GM21529 (cell line): ENCODE data around the gene DCP2.

Experiments used
- ATAC-seq: cut with Tn5 transposase; IDR thresholded peaks from one replicate; pipeline ENCODE4 v1.9.1; 2021; ENCODE audit not compliant: unreplicated experiment

The DCP2 gene

DNA sequence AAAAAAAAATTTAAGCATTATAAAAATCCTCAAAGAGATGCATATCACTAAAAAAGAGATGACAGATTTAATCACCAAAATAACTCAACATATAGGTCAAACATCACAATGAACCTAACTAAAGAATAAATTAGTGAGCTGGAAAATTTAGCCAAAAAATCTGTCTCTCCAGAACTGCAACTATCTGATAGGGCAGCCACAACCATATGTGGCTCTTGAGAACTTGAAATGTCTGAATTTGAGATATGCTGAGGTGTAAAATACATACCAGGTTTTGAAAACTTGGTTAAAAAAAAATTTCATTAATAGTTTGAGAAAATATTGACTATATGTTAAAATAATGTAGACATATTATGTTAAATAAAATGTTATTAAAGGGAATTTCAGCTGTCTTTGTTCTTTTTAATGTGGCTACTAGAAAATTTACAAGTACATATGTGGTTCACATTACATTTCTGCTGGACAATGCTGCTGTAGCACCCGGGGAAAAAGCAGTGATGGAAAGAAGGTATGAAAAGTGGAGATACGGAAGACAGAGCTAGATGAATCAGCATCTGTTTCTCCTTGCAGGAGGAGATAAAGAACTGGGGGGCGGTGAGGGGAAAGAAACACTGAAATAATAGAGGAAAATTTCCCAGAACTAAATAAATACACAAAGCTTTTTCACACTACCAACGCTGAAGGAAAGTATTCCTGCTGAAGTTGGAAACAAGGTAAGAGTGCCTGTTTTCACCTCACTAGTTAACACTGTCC, 66.1 kb downstream of the DCP2 start:
- ATAC-seq: no peak

DNA sequence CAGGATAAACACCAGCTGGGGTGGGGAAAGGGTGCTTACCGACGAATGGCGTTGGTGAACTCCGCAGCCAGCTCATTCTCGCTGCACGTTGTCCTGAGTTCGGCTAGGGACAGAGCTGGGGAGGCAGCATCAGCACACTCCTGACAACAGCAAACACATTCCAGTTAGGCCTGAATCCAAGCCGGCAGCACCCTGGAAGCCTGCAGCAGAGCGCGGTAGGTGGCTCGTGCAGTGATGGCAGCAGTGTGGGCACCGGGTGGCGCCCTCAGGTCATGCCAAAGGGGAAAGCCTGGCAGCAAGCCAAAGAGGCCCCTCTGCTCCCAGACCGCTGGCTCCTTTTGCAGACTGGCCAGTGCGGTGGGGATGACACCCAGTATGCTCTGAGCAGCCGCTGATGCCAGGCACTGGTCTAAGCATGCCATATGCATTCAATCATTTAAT, 66.9 kb downstream of the DCP2 start:
- no peak for ATAC-seq

DNA sequence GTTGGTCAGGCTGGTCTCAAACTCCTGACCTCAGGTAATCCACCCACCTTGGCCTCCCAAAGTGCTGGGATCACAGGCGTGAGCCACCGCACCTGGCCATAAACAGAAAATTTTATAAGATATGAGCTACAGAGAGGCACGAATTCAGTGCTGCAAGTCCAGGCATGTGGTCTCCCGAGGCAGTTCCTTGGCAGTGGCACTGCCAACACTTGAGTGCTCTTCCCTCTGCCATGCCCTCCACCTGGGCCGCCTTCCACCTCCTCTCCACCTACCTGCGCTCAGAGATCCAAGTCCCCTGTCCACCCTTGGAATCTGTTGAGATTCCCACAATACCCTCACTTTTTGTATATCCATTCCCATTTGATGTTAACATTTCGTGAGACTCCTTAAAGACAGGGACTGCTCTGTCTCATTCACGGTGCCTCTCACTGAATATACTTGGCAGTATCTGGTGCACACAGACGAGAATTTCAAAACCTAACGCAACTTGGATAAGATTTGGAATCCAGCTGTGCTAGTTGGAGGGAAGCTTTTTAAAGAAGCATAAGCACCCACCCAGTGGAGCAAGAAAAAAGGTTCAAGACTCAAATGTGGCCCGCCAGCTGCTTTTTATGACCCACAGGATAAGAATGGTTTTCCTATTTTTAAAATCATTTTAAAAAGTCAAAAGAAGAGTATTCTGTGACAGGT, 68.3 kb downstream of the DCP2 start:
- ATAC-seq: no peak

DNA sequence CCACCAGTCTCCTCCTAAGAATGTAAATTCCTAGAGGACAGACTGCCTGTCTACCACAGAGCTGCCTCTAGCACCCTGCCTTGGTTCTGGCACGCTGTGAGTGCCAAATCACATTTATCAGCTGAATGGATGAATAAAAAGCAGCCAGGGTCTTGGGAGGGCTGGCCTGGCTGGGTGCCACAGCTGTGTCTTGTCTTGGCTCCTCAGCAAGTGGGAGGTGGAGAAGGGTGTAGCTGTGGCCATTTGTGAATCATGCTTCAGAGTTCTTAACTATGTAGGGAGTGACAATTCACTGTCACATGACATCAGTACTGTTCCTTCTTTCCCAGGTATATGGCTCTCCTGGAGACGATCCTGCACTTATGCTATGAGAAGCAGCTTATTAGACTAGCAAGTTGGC, 70.6 kb downstream of the DCP2 start:
- ATAC-seq: no peak

DNA sequence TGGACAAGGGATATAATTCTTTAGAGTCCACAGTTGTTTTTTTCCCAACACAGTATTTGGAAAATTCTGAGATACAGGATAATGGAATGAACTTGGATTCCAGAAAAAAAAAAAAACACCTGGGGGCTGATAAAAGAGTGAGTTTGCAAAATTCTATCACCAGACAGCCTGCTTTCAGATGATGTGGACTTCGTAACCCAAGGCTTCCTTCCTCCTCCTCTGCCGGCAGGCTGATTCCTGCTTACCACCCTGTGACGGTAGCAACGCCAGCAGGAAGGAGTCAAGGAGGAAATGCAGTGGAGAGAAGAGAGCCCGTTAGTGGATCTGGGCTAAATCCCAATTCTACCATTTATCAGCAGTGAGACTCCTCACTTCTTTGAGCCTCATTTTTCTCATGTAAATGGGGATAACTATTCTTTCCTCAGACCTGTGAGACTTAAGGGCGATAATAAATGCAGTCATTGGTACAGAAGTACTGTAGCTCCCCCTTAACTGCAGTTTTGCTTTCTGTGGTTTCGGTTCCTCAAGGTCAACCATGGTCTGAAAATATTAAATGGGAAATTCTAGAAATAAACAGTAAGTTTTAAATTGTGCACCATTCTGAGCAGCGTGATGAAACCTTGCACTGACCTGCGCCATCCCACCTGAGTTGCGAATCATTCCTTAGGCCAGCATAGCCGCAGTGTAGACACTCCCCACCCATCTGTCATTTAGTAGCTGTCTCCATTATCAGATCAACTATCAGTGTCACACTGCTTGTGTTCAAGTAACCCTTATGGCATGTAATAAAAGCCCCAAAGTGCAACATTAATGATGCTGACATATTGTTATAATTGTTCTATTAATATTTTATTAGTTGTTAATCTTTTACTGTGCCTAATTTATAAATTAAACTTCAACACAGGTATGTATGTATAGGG, 71.4 kb downstream of the DCP2 start:
- peak; percentile 92 for ATAC-seq

DNA sequence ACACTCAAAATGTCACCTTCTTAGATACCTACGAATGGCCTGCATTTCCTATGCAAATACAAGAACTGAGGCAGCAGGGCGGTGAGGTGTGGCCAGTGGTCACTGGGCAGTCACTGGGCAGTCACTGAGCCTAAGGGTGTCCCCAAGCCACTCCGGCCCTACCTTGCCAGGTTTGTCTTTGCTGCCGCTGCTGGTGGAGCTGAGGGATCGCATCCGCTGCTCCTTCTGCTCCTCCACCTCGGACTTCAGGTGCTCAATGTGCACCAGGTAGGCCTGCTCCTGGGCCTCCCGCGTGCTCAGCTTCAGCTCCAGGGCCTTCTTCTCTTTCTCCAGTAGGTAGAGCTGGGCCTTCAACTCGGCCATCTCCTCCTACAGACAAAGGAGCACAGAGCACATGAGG, 72.3 kb downstream of the DCP2 start:
- ATAC-seq: no peak

DNA sequence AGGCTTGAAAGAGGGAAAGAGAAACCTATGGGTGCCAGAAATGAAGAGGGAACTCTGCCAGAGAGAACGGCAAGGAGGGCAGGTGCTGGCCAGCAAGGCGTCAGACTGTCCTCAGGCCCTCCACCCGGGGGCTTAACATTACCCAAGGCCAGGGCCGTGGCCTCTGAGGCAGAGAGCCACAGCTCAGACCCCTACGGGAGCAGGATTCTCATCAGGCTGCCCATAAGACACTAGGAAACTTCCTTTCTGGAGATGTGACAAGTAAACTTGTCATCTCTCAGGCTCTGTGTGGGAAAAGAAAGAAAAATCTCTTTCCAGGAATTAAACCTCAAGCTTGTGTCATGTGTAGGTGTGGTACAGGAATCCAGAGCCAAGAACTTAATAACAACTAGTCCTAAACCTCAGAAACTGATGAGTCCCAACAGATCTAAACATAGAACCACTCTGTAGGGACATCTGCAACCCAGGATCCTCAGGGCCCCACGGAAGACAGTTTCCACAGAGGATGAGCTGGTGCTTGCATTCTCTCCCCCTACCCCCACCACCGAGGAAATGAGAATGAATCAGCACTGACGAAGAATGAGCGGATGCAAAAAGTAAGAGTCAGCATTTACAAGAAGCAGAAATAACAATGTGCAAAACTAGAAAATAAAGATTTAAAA, 74.3 kb downstream of the DCP2 start:
- no peak for ATAC-seq

DNA sequence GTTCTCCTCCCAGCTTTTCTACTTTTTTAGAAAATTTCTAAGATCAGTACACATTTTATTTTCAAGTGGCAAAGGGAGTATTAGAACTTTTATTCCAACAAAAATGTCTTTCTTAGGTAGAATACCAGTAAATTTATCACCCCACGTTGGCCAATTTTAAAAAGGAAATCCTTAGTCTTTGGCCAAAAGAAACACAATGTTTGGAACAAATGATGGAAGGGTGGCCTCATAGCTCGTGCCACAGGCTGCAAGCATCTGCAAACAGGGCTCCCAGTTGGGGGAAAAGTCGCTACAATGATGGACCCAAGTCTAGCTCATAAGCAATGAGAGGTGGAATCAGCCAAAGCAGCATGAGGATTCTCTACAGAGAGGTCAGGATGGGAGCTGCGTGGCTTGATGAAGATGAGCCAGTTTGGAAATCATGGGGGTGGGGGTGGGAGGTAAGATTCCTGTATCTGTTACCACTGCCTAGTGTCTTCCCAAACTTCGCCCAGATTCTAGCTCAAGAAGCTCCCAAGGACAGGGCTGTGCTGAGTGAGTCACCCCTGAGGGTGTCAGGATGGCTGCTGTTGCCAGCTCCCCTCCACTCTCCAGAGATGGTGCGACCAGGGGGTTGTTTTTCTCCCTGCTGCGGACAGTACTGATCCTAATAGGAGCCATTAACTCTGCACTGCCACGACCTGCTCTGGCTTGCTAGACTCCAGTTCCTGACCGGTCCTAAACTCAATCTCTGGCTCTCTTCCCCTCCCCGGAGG, 75.6 kb downstream of the DCP2 start:
- no peak for ATAC-seq

DNA sequence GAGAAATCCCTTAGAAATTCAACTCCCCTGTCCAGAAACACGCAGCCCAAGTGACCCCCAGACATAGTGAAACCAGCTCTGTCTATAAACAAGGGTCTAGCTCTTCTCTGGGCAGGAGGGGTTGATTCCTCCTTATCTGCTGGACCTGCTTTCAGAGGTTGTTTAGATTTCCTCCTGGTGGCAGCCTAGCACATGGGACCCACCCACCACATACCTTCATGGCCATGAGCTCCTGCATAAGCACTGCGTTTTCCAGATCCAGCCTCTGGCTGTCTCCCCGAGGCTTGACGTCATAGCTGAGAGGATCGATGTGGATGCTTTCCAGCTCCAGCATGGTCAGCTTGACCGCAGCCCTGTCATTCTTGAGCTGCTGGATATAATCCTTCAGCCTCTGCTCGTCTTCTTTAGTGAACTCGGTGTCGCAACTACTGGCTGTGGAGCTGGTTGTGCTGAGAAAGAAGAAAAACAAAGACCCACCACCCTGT, 77.0 kb downstream of the DCP2 start:
- ATAC-seq: no peak

DNA sequence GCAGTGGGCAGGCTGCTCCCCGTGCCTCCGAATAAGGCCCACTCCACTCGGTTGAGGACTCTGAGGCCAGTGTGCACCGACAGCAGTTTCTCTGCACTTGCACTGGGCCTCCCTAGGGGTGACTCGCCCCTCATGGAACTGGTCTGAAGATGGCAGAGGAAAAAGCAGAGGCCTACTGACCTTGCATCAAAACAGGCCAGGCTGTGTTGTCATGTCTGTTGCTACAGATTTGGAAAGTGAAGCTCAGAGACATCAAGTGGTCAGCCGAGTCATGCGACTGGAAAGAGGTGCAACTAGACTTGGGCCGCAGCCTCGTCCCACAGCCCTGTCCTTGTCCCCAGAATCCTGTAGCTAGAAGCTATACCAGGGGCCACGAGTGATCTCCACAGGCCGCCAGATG, 78.3 kb downstream of the DCP2 start:
- ATAC-seq: no peak

DNA sequence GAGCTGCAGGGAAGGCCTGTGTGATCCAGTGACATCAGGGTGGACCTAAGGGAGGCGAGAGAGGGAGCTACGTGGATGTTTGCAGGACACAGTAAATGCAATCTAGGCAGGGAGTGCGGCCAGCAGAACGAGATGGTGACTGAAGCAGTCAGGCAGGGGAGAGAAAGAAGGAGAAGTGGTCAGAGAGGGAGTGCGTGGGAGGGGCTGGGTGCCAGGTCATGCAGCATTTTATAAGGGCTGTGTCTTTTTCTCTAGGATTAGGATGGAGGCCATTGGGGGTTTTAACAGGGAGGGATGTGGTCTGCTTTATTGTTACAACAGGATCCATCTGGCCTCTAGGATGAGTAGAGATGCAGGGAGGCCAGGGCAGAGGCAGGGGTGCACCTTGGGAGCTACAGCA, 80.4 kb downstream of the DCP2 start:
- ATAC-seq: no peak

DNA sequence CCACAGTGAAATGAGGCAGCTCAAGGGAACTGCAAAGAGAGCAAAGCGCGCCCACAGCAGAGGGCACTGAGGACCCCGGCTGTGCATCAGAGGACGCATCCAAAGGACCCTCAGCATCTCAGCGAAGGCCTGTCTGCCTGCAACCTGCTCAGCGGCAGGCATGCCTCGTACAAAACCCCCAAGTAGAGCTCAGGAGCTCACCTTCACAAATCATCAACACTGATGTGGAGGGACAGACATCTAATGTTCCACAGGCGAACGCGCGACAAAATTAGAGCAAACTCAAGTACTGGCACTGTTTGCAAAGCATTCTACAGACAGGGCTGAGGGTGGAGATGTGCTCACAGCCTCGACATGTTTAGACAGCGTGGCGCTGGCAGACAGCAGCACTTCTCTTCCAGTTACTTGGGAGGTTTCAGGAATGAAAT, 81.0 kb downstream of the DCP2 start:
- no peak for ATAC-seq

DNA sequence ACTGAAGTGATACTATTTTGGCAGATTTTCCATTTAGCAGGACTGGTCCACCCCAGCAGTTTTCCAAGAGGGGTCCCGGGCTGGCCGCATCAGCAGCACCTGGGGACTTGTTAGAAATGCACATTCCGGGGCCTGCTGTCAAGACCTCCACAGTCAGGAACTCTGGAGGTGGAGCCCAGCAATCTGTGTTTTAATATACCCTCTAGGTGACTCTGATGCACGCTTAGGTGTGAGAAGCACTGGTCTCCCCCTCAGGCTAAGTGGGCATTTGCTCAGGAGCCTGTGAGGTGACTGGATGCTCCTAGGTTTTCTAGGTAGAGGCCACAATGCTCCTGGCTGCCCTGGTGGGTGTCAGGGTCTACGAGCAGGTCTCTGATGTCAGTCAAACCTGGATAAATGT, 81.7 kb downstream of the DCP2 start:
- ATAC-seq: no peak

DNA sequence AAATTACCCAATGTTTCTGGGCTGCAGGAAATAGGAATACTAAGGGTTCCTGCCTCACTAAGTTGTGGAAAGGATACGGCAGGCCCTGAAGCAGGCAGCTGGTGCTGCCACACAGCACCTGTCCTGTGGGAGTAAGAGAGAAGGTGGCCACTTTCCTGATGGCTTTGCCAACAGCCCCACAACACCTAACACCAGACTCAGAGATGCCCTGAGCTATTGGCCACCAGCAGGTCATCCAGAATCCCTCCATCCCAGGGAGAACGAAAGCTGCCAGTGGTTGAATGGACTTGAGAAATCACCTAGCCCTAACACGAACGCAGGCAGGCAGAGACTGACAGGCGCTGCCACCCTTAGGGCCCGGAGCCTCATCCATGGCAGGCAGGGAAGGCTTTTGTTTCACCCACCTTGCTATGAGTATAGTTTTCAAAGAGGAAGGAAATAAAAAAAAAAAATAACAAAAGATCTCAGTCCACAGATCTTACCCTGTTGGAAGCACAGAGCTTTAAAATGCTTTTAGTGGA, 82.2 kb downstream of the DCP2 start:
- ATAC-seq: no peak

DNA sequence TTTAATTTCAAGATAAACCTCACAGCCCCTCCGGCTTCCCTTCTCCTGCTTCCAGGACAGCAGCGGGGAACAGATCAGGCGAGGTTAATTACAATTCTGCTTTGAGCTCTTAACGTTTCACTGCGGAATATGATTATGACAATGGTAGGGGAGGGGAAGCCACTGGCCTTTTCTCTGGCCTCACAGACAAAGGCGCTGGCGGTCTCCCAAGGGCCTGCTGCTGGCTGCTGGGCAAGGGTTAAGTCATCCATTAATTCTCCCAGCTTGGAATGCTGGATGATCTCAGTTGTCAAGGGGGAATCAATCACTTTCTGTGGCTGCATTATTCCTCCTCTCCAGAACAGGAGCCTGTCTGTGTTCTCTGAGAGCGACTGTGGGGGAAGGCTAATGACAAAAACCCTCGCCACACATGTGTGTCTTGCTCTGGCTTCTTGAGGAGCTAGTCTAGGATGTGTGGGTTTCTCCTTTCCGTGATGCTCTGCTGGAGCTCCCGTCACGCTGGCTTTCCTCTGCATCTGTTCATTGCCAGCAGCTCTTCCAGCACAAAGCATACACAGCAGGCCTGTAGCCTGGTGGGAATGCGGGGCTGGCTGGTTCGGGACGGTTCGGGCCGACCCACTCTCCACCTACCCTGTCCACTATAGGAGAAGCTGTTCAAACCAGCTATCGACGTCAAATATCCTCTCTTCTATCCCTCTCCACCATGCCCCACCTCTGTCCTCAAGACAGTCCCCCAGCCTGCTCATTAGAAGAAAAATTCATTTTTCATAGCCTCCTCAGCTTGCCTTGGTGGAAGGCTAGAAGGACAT, 82.8 kb downstream of the DCP2 start:
- no peak for ATAC-seq

DNA sequence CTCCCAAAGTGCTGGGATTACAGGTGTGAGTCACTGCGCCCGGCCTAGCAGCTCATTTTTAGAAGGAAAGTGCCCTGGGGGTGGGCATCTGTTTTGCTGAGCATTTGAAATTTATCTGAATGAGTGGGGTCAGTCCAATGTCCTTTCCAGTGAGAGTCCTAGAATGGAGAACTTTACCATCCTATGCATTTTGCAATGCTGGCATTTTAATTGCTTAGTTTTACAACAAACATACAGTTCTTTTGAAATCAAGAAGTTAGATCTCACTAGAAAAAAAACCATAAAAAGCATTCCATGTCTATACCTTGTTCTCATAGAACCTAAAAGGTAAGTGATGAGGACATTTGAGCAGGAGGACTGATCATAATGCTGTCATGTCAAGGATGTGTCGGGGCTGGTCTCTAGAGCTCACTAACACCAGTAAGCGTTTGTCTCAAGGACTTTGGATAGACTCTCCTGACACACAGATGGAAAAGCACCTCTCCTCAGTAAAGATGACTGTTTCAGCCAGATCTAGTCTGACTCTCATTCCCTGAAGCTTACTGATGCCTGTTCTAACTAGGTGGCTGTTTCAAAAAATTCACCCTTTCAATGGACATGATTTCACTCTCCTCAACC, 83.9 kb downstream of the DCP2 start:
- ATAC-seq: no peak

DNA sequence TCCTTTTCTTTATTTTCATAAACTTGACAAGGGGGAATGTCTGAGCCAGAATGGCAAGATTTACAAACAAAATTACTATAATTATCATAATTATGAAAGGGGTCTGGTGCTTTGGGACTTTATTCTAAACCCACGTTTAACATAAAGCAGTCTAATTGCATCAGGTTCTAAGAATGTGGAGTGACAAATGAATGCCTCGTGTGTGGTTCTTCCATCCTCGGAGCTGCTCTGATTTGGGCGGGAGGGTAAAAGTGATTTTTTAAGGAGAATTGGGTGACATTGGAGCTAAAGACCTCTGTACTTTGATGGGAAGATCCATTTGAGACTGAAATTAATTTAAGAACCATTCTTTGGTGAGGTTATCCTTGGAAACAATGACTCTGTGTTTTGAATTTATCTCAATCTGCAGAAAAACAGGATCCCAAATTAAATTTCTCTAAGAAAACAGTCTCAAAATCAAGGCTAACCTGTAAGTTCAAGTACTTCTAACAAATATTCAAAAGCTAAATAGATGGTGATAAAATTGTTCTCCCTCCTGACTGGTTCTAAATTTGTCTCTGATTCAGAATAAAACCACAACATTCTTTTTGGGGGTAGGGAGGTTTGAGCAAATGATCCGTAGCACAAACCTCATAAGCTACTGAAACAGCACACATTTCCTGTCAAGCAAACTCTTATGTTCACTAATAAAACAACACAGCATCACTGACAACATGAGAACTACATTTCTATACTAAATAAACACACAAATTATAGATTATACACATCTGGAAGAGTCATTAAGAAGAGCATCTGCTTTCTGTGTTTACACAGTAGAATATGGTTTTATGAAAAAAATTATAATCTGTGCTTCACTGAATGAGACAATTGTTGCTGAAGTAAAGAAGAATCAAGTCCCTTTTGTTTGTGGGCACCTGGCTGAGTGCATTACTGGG, 85.5 kb downstream of the DCP2 start:
- ATAC-seq: no peak
